Activated B cell treated with CpG ODN at 0.5 μM for 24 hours (primary cell): ENCODE data around the gene CCL11. TPM values are rescaled to one million over a fixed set of nuclear protein-coding genes. Genes with fewer than 3 reads are reported as not detected.

Source experiments
- ATAC-seq: fragments of 200-7000 bp; cut with Tn5 transposase; one replicate; pipeline ENCODE4 v1.10.0; 2021; ENCODE audit warnings: low read depth, mild to moderate bottlenecking, moderate library complexity
- CTCF ChIA-PET: fragments of 350-600 bp; sonication (Branson Sonifier 250); formaldehyde crosslinking; loops from one replicate; lab custom pipeline; 2021; ENCODE audit warnings: antibody characterized with exemption; lab: Charles Lee
- POLR2A ChIA-PET: fragments of 350-600 bp; sonication (Branson Sonifier 250); formaldehyde crosslinking; loops from one replicate; lab custom pipeline; 2021; ENCODE audit warnings: antibody characterized with exemption; lab: Charles Lee
- DNase-seq: peaks from one replicate; pipeline ENCODE4 v3.0.0; 2022
- H3K27ac Mint-ChIP-seq: one replicate; pipeline ENCODE4 v1.8.0; 2020; ENCODE audit warnings: mixed read lengths
- H3K27me3 Mint-ChIP-seq: one replicate; pipeline ENCODE4 v1.8.0; 2021; ENCODE audit warnings: mixed read lengths
- H3K36me3 Mint-ChIP-seq: one replicate; pipeline ENCODE4 v1.8.0; 2021; ENCODE audit warnings: low read depth, mixed read lengths
- H3K4me1 Mint-ChIP-seq: one replicate; pipeline ENCODE4 v1.8.0; 2021; ENCODE audit warnings: mixed read lengths
- H3K4me3 Mint-ChIP-seq: one replicate; pipeline ENCODE4 v1.8.0; 2020; ENCODE audit warnings: mild to moderate bottlenecking, mixed read lengths
- H3K9me3 Mint-ChIP-seq: one replicate; pipeline ENCODE4 v1.8.0; 2020; ENCODE audit warnings: mixed read lengths
- intact Hi-C: fragments of 100-400 bp; cut with micrococcal nuclease; formaldehyde crosslinking; loops from one replicate; pipeline ENCODE4 v1.15.1; 2024
- total RNA-seq: library from RNA; stranded (reverse); gene quantifications from 2 replicates; pipeline ENCODE4 v1.2.3, GENCODE V29; 2022
- TF ChIP-seq, protein P1 (sequence below): fragments of 200-600 bp; IDR thresholded peaks from one replicate; pipeline ENCODE4 v1.8.0; 2022; ENCODE audit warnings: antibody characterized with exemption, mild to moderate bottlenecking

The CCL11 gene
- total RNA-seq, 1 donor from 2014 or later: not detected

DNA sequence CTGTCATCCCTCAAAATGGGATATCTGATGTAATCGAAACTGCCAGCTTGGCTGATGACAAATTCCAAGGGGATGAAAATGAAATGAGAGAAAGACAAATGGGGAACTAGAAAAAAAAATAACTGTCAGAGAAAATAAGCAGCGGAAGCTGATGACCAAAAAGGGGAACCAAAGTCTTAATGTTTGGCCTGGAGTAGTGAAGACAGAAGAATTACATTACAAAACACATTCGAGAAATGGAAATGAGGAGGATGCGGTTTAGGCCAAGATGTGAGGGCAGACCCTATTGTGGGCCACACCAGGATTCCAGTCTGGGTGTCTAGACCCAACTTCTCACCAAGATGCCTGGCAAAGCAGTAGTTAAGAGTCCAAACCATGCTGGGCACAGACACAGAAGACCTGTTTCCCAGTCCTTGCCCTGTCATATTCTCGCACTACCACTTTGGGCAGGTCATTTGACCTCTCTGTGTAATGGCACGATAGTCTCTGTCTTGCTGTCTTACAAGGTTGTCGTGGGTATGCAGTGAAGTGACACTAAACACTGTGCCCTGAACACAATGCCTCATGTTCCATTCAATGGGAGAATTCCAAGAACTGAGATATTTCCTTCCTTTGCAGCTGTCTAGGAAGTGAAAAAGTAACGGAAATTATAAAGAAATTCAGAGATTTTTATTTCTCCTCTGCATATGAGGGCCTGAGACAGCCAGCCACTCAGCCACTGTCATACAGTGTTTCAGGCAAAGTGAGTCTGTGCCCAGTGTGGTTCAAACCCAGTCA, 42.8 kb upstream of the CCL11 start:
- ChIA-PET POLR2A (no interaction called here), CTCF (no interaction called here)
- Mint-ChIP-seq H3K27ac (peak overlapping the region; percentile 3), H3K27me3 (peaks cover 5% of the 10 kb centered on the region), H3K36me3 (no peaks in the 10 kb centered on the region), H3K4me1 (peaks cover 7% of the 10 kb centered on the region), H3K9me3 (no peaks in the 10 kb centered on the region), H3K4me3 (no peak overlapping the region)
- ATAC-seq (peak; percentile 66), DNase-seq (no peak)
- TF ChIP-seq, protein P1, sequence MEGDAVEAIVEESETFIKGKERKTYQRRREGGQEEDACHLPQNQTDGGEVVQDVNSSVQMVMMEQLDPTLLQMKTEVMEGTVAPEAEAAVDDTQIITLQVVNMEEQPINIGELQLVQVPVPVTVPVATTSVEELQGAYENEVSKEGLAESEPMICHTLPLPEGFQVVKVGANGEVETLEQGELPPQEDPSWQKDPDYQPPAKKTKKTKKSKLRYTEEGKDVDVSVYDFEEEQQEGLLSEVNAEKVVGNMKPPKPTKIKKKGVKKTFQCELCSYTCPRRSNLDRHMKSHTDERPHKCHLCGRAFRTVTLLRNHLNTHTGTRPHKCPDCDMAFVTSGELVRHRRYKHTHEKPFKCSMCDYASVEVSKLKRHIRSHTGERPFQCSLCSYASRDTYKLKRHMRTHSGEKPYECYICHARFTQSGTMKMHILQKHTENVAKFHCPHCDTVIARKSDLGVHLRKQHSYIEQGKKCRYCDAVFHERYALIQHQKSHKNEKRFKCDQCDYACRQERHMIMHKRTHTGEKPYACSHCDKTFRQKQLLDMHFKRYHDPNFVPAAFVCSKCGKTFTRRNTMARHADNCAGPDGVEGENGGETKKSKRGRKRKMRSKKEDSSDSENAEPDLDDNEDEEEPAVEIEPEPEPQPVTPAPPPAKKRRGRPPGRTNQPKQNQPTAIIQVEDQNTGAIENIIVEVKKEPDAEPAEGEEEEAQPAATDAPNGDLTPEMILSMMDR: no peak
- intact Hi-C loops: no loop called here

DNA sequence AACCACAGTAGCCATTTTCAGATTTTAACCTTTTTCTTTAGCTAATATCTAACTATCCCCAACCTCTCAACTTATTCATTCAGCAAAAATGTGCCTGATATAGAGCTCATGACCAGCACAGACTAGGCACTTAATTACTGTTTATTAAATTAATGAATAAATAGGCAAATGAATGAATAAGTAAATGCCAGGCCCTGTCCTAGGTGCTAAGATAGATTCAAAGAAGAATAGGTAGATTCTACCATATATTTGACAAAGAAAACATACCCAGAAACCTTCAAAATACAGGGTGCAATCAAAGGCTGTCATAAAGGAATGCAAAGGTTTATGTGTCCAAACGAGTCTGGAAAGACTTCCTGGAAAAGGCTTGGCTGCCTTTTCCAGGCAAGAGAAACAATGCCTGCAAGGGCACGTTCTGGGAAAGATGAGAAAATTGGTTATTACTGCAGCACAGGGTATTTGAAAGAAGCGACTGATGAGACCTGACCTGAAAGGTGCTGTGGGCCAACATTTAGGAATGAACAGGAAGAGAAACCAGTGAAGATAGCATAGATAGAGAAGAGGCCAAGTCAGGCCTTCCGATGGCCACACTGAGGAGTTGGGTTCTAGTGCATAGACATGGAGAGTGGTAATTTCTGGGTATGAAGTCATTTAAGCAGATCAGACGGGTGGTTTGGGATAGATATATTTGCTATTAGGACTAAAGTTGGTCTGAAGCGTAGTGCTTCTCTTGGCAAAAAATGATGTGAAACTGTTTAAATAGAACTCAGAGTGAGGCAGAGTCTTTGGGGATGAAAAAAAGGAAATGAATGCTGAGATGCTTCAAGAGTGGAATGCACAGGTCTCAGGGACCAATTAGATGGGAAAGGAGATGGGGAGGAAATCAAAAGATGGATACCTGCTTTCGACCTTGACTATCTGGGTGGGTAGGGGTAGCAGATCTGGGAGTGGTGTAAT, 41.9 kb upstream of the CCL11 start:
- TF ChIP-seq, protein P1: no peak
- H3K4me3 Mint-ChIP-seq: no peak overlapping the region
- no peak for ATAC-seq

DNA sequence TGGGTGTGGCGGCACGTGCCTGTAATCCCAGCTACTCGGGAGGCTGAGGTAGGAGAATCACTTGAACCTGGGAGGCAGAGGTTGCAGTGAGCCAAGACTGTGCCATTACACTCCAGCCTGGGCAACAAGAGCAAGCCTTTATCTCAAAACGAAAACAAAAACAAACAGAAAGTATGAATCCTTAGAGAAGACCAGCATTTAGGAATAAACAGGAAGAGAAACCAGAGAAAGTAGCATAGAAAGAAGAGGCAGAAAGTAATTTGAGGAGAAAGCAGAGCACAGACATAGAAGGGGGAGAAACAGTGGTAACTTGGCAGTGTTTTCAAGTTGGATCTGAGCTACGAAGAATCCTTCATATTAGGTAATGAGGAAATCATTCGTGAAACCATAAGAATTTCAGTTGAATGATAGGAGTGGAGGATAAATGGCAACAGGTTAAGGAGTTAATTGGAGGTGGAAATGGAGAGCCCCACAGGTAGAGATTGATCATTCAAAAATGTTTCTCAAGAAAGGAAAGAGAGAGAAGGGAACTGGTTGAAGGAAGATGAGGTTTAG, 40.1 kb upstream of the CCL11 start:
- Mint-ChIP-seq H3K9me3 (no peaks in the 10 kb centered on the region), H3K27me3 (peaks cover 5% of the 10 kb centered on the region), H3K4me1 (peaks cover 7% of the 10 kb centered on the region), H3K36me3 (no peaks in the 10 kb centered on the region), H3K4me3 (no peak overlapping the region), H3K27ac (no peak overlapping the region)
- TF ChIP-seq, protein P1: no peak
- ChIA-PET POLR2A (no interaction called here), CTCF (no interaction called here)
- DNase-seq (no peak), ATAC-seq (no peak)
- intact Hi-C loops: no loop called here

More for the DNA sequence above, 41.9 kb upstream of the CCL11 start:
- Mint-ChIP-seq H3K27ac (no peak overlapping the region), H3K36me3 (no peaks in the 10 kb centered on the region), H3K27me3 (peaks cover 5% of the 10 kb centered on the region), H3K4me1 (peaks cover 7% of the 10 kb centered on the region), H3K9me3 (no peaks in the 10 kb centered on the region)
- intact Hi-C loops: no loop called here
- ChIA-PET CTCF (no interaction called here), POLR2A (no interaction called here)
- no peak for DNase-seq

DNA sequence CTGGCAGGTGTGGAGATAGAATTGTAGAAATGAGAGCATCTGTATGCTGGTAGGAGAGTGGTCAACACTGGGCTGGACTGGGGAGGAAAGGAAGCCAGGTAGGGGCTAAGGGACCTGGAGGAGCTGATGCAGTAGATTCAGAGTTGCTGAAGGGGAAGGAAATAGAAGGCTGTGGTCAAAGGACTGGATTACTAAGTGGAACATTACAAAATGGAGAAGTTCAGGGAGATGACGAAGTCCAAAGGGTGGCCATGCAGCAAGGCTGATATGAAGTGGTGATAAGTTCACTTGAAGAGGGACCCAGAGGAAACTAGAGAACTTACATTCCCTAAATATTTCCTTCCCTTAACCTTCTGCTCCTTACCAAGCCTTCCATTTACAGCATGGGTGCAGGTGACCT, 39.1 kb upstream of the CCL11 start:
- no peak for DNase-seq

More for the DNA sequence above, 39.1 kb upstream of the CCL11 start:
- peaks cover 5% of the 10 kb centered on the region for H3K4me1 Mint-ChIP-seq
- POLR2A ChIA-PET: no interaction called here
- CTCF ChIA-PET: no interaction called here
- H3K4me3 Mint-ChIP-seq: no peak overlapping the region
- no peak overlapping the region for H3K27ac Mint-ChIP-seq
- TF ChIP-seq, protein P1: no peak
- no peaks in the 10 kb centered on the region for H3K36me3 Mint-ChIP-seq
- peaks cover 5% of the 10 kb centered on the region for H3K27me3 Mint-ChIP-seq
- H3K9me3 Mint-ChIP-seq: no peaks in the 10 kb centered on the region
- intact Hi-C loops: no loop called here
- peak; percentile 28 for ATAC-seq
